ENCODE data around the gene LCNL1.

The LCNL1 gene

GRCh38 chr9:137034039-137034708 lies 51.4 kb downstream of the LCNL1 start:
- TF ChIP-seq, protein P1, sequence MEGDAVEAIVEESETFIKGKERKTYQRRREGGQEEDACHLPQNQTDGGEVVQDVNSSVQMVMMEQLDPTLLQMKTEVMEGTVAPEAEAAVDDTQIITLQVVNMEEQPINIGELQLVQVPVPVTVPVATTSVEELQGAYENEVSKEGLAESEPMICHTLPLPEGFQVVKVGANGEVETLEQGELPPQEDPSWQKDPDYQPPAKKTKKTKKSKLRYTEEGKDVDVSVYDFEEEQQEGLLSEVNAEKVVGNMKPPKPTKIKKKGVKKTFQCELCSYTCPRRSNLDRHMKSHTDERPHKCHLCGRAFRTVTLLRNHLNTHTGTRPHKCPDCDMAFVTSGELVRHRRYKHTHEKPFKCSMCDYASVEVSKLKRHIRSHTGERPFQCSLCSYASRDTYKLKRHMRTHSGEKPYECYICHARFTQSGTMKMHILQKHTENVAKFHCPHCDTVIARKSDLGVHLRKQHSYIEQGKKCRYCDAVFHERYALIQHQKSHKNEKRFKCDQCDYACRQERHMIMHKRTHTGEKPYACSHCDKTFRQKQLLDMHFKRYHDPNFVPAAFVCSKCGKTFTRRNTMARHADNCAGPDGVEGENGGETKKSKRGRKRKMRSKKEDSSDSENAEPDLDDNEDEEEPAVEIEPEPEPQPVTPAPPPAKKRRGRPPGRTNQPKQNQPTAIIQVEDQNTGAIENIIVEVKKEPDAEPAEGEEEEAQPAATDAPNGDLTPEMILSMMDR (IDR thresholded peaks at IDR 0.05; ENCODE audit: low read depth, low read length), result no peak
- H3K4me3 ChIP-seq (ENCODE audit: low read depth, low read length), result no peak overlapping the region

GRCh38 chr9:137034709-137035506 lies 52.1 kb downstream of the LCNL1 start:
- no peak overlapping the region for H3K4me3 ChIP-seq (ENCODE audit: low read depth, low read length)
- TF ChIP-seq, protein P1 (IDR thresholded peaks at IDR 0.05; ENCODE audit: low read depth, low read length), result peak; percentile 90

Measured in WI38 (cell line).